Measurements from ENCODE around the gene WDR93.

WDR93 gene

GRCh38 chr15:89758283-89758682, 67.7 kb downstream of the WDR93 start:
- TF ChIP-seq FOXP2 (optimal IDR thresholded peaks at IDR 0.05; ENCODE audit: borderline replicate concordance, extremely low read depth, extremely low read length, insufficient read depth) (no peak), REST (IDR thresholded peaks at IDR 0.05; ENCODE audit: insufficient read depth in 1 of 2, low read depth in 2 of 2, low read length in 2 of 2) (no peak), SIN3A (IDR thresholded peaks at IDR 0.05; ENCODE audit: borderline replicate concordance, insufficient read depth, low read length) (no peak), POLR2AphosphoS5 (IDR thresholded peaks at IDR 0.05; ENCODE audit: low read depth, low read length) (no peak), TAF1 (IDR thresholded peaks at IDR 0.05; ENCODE audit: borderline replicate concordance, insufficient read depth, low read length) (no peak)

GRCh38 chr15:89758981-89759380, 68.4 kb downstream of the WDR93 start:
- TF ChIP-seq SIN3A (IDR thresholded peaks at IDR 0.05; ENCODE audit: borderline replicate concordance, insufficient read depth, low read length) (no peak), FOXP2 (optimal IDR thresholded peaks at IDR 0.05; ENCODE audit: borderline replicate concordance, extremely low read depth, extremely low read length, insufficient read depth) (no peak), TAF1 (IDR thresholded peaks at IDR 0.05; ENCODE audit: borderline replicate concordance, insufficient read depth, low read length) (no peak), REST (IDR thresholded peaks at IDR 0.05; ENCODE audit: insufficient read depth in 1 of 2, low read depth in 2 of 2, low read length in 2 of 2) (no peak), POLR2AphosphoS5 (IDR thresholded peaks at IDR 0.05; ENCODE audit: low read depth, low read length) (no peak)

GRCh38 chr15:89759835-89760234, 69.2 kb downstream of the WDR93 start:
- no peak for TF ChIP-seq POLR2AphosphoS5 (IDR thresholded peaks at IDR 0.05; ENCODE audit: low read depth, low read length)
- no peak for TF ChIP-seq FOXP2 (optimal IDR thresholded peaks at IDR 0.05; ENCODE audit: borderline replicate concordance, extremely low read depth, extremely low read length, insufficient read depth)
- TF ChIP-seq SIN3A (IDR thresholded peaks at IDR 0.05; ENCODE audit: borderline replicate concordance, insufficient read depth, low read length) = no peak

- TF ChIP-seq TAF1 (IDR thresholded peaks at IDR 0.05; ENCODE audit: borderline replicate concordance, insufficient read depth, low read length) (no peak), REST (IDR thresholded peaks at IDR 0.05; ENCODE audit: insufficient read depth in 1 of 2, low read depth in 2 of 2, low read length in 2 of 2) (peak; percentile 80 to 89)
Observed at GRCh38 chr15:89760303-89761008, 69.8 kb downstream of the WDR93 start.

- TF ChIP-seq REST (IDR thresholded peaks at IDR 0.05; ENCODE audit: insufficient read depth in 1 of 2, low read depth in 2 of 2, low read length in 2 of 2) (no peak), FOXP2 (optimal IDR thresholded peaks at IDR 0.05; ENCODE audit: borderline replicate concordance, extremely low read depth, extremely low read length, insufficient read depth) (no peak), SIN3A (IDR thresholded peaks at IDR 0.05; ENCODE audit: borderline replicate concordance, insufficient read depth, low read length) (no peak), TAF1 (IDR thresholded peaks at IDR 0.05; ENCODE audit: borderline replicate concordance, insufficient read depth, low read length) (no peak), POLR2AphosphoS5 (IDR thresholded peaks at IDR 0.05; ENCODE audit: low read depth, low read length) (no peak)
Observed at GRCh38 chr15:89761009-89761831, 70.6 kb downstream of the WDR93 start.

Measured in PFSK-1 (cell line).